CD4-positive, alpha-beta T cell (primary cell): ENCODE results near the gene ACVR1B. TPM values are rescaled to one million over a fixed set of nuclear protein-coding genes. Genes with fewer than 3 reads are reported as not detected.
A peak's percentile ranks its signal among the peaks of the same experiment; 100 is the strongest.

Experiments used
- ATAC-seq: fragments of 200-7000 bp; cut with Tn5 transposase; one replicate; pipeline ENCODE4 v1.10.0; 2022; ENCODE audit warnings: mild to moderate bottlenecking; ENCODE audit not compliant: poor library complexity
- CTCF ChIA-PET: fragments of 350-600 bp; sonication (Branson Sonifier 250); formaldehyde crosslinking; loops from one replicate; lab custom pipeline; 2021; ENCODE audit warnings: antibody characterized with exemption, inconsistent platforms; lab: Charles Lee
- POLR2A ChIA-PET: fragments of 350-600 bp; sonication (Branson Sonifier 250); formaldehyde crosslinking; loops from one replicate; lab custom pipeline; 2021; ENCODE audit warnings: antibody characterized with exemption, inconsistent platforms; lab: Charles Lee
- DNase-seq, 14 experiments: peaks; one replicate each; pipeline ENCODE4 v3.0.0-alpha.2; 2013 to 2020; ENCODE audit warnings: mixed read lengths in 2 of 14
- H3K27ac ChIP-seq, 2 donors: one replicate each; pipeline versions ENCODE4 v1.5.1 to v1.7.0; 2013; ENCODE audit warnings: low read length in 2 of 2, low read depth in 1 of 2, mild to moderate bottlenecking in 1 of 2
- H3K27me3 ChIP-seq, 2 experiments: 1 replicate in 1 of 2; 2 replicates in 1 of 2; pipeline versions ENCODE4 v1.6.1 to v1.7.0; 2013; ENCODE audit warnings: low read length in 2 of 2, control low read depth in 1 of 2, mild to moderate bottlenecking in 1 of 2, moderate library complexity in 1 of 2; ENCODE audit not compliant: insufficient read depth in 2 of 2, control insufficient read depth in 1 of 2
- H3K36me3 ChIP-seq: one replicate; pipeline ENCODE4 v1.6.1; 2013; ENCODE audit warnings: low read length, control low read depth; ENCODE audit not compliant: insufficient read depth
- H3K4me1 ChIP-seq: one replicate; pipeline ENCODE4 v1.6.1; 2013; ENCODE audit warnings: low read length, control low read depth; ENCODE audit not compliant: insufficient read depth
- H3K4me3 ChIP-seq: one replicate; pipeline ENCODE4 v1.5.1; 2013; ENCODE audit warnings: mild to moderate bottlenecking, low read length, moderate library complexity
- H3K9me3 ChIP-seq, 2 experiments: 1 replicate in 1 of 2; 2 replicates in 1 of 2; pipeline versions ENCODE4 v1.6.1 to v1.7.0; 2013; ENCODE audit warnings: low read length in 2 of 2, mild to moderate bottlenecking in 2 of 2, control low read depth in 1 of 2, moderate library complexity in 1 of 2; ENCODE audit not compliant: control insufficient read depth in 1 of 2, insufficient read depth in 1 of 2
- H3K27ac Mint-ChIP-seq: one replicate; pipeline ENCODE4 v1.8.0; 2020; ENCODE audit warnings: mixed read lengths
- H3K27me3 Mint-ChIP-seq: one replicate; pipeline ENCODE4 v1.8.0; 2021; ENCODE audit warnings: mixed read lengths
- H3K36me3 Mint-ChIP-seq: one replicate; pipeline ENCODE4 v1.8.0; 2021; ENCODE audit warnings: low read depth, mixed read lengths
- H3K4me1 Mint-ChIP-seq: one replicate; pipeline ENCODE4 v1.8.0; 2021; ENCODE audit warnings: low read depth, mixed read lengths
- H3K4me3 Mint-ChIP-seq: one replicate; pipeline ENCODE4 v1.8.0; 2020; ENCODE audit warnings: mild to moderate bottlenecking, mixed read lengths
- H3K9me3 Mint-ChIP-seq: one replicate; pipeline ENCODE4 v1.8.0; 2020; ENCODE audit warnings: mixed read lengths
- CTCF ChIP-seq: fragments of 200-600 bp; IDR thresholded peaks from one replicate; pipeline ENCODE4 v1.8.0; 2022; ENCODE audit warnings: antibody characterized with exemption, mild to moderate bottlenecking
- intact Hi-C, 2 experiments: fragments of 100-400 bp; cut with DNase I in 1 of 2; cut with micrococcal nuclease in 1 of 2; formaldehyde crosslinking; loops; one replicate each; pipeline versions ENCODE4 v1.15.1 to v1.9.0; 2023 to 2025; cut with DNase I, micrococcal nuclease
- total RNA-seq, 174 experiments: library from RNA in 2 of 174; stranded (reverse) in 2 of 174; gene quantifications; one replicate each; pipeline ENCODE4 v1.2.3 and lab custom pipeline; 2021 to 2026

ACVR1B gene
- total RNA-seq, 2 experiments from 2014 or later, result 14.2 to 14.5 TPM

GRCh38 chr12:52045794-52046199, 94.3 kb downstream of the ACVR1B start:
- Mint-ChIP-seq H3K4me3 (no peak overlapping the region), H3K36me3 (no peaks in the 10 kb centered on the region), H3K27ac (no peak overlapping the region), H3K27me3 (no peaks in the 10 kb centered on the region), H3K9me3 (no peaks in the 10 kb centered on the region), H3K4me1 (peaks cover 29% of the 10 kb centered on the region)
- TF ChIP-seq CTCF, result no peak
- H3K9me3 ChIP-seq, result no peaks in the 10 kb centered on the region
- H3K4me3 ChIP-seq, result no peak overlapping the region
- DNase-seq (peak in 3 of 14 experiments; percentile 43 to 60 (median 54)), ATAC-seq (no peak)
- no peaks in the 10 kb centered on the region for H3K27me3 ChIP-seq
- no peaks in the 10 kb centered on the region for H3K36me3 ChIP-seq
- H3K27ac ChIP-seq, result no peak overlapping the region
- H3K4me1 ChIP-seq, result peaks cover 40% of the 10 kb centered on the region
- CTCF ChIA-PET, result no interaction called here
- POLR2A ChIA-PET, result no interaction called here
- intact Hi-C loops, result no loop called here

Other genes with a start within 250 kb of the ACVR1B start
- gene FIGNL2, start 103.0 kb upstream of the ACVR1B start, total RNA-seq, result 1 to 10 TPM; 1.2 to 1.3 TPM
- gene ANKRD33, start 63.6 kb upstream of the ACVR1B start, total RNA-seq, result not detected
- gene ACVRL1, start 44.2 kb upstream of the ACVR1B start, total RNA-seq, result not detected
- 100 to 1,000 TPM; 495 to 525 TPM for gene TAMALIN, start 55.2 kb downstream of the ACVR1B start, total RNA-seq
- 10 to 100 TPM; 67.0 to 79.2 TPM for gene NR4A1, start 99.7 kb downstream of the ACVR1B start, total RNA-seq
- 10 to 100 TPM; 20.6 to 20.9 TPM for gene ATG101, start 118.3 kb downstream of the ACVR1B start, total RNA-seq
- not detected for gene SMIM41, start 128.0 kb downstream of the ACVR1B start, total RNA-seq
- not detected for gene KRT80, start 240.3 kb downstream of the ACVR1B start, total RNA-seq